Fibroblast of lung (primary cell): ENCODE data around the gene CPA4.

Source experiments
- CTCF ChIP-seq, 2 donors: IDR thresholded peaks in 1 of 2; conservative IDR thresholded peaks in 1 of 2; 1 replicate in 1 of 2; 2 replicates in 1 of 2; pipeline ENCODE4 v1.5.1; 2011 to 2012; ENCODE audit warnings: low read length in 2 of 2, control low read depth in 1 of 2, inconsistent platforms in 1 of 2, low read depth in 1 of 2, mild to moderate bottlenecking in 1 of 2
- EZH2 ChIP-seq: IDR thresholded peaks from 2 replicates; pipeline ENCODE4 v1.5.1; 2012; ENCODE audit warnings: low read length, control low read depth, mild to moderate bottlenecking; ENCODE audit errors: missing control alignments

GRCh38 chr7:130301501-130302020 lies 8.6 kb downstream of the CPA4 start:
- TF ChIP-seq CTCF (conservative IDR thresholded peaks at IDR 0.05 in 1 of 2, IDR thresholded peaks at IDR 0.05 in 1 of 2; ENCODE audit: low read depth in 1 of 2, low read length in 2 of 2) (no peak), EZH2 (no peak)
